IMR-90 (cell line): ENCODE measurements around the gene RAD23B. TPM values are rescaled to one million over a fixed set of nuclear protein-coding genes. Genes with fewer than 3 reads are reported as not detected.

Source experiments
- ATAC-seq: fragments of 200-7000 bp; cut with Tn5 transposase; 2 replicates; pipeline ENCODE4 v1.9.1; 2020; ENCODE audit warnings: low read depth, mild to moderate bottlenecking, moderate library complexity
- BruUV-seq: library from RNA; stranded (reverse); fragments of 400-500 nt; replicated peaks from 2 replicates; lab custom pipeline; 2021; lab: Mats Ljungman, UMichigan
- CTCF ChIA-PET: fragments of 300-600 bp; formaldehyde crosslinking; extraction: SDS; loops from one replicate; lab custom pipeline; 2021; ENCODE audit warnings: antibody characterized with exemption; lab: Yijun Ruan, JAX
- POLR2A ChIA-PET: fragments of 300-600 bp; sonication (Branson Sonifier 250); formaldehyde crosslinking; loops from one replicate; lab custom pipeline; 2022; ENCODE audit warnings: antibody characterized with exemption; ENCODE audit not compliant: unreplicated experiment; lab: Charles Lee
- DNase-seq: peaks from one replicate; pipeline ENCODE4 v3.0.0; 2013
- H2AFZ ChIP-seq: replicated peaks from 2 replicates; pipeline ENCODE3; 2013; ENCODE audit warnings: low read length, mild to moderate bottlenecking; ENCODE audit not compliant: poor library complexity
- H2AK5ac ChIP-seq: 2 replicates; pipeline ENCODE4 v1.6.1; 2013; ENCODE audit warnings: low read depth, low read length, inconsistent platforms
- H2AK9ac ChIP-seq: replicated peaks from 2 replicates; pipeline ENCODE3; 2013; ENCODE audit warnings: mild to moderate bottlenecking, low read depth, low read length, moderate library complexity; ENCODE audit not compliant: poor library complexity
- H2BK120ac ChIP-seq: 2 replicates; pipeline ENCODE4 v1.6.1; 2013; ENCODE audit warnings: low read depth, low read length, inconsistent platforms
- H2BK15ac ChIP-seq: 3 replicates; pipeline ENCODE4 v1.6.1; 2013; ENCODE audit warnings: low read depth, low read length, inconsistent platforms
- H2BK20ac ChIP-seq: 2 replicates; pipeline ENCODE4 v1.6.1; 2013; ENCODE audit warnings: low read depth, mild to moderate bottlenecking, inconsistent platforms, low read length, moderate library complexity
- H2BK5ac ChIP-seq: 2 replicates; pipeline ENCODE4 v1.6.1; 2013; ENCODE audit warnings: mild to moderate bottlenecking, low read depth, low read length, inconsistent platforms; ENCODE audit not compliant: poor library complexity, severe bottlenecking
- H3K14ac ChIP-seq: replicated peaks from 2 replicates; pipeline ENCODE4 v1.6.1; 2013; ENCODE audit warnings: low read depth, low read length, inconsistent platforms
- H3K18ac ChIP-seq: 2 replicates; pipeline ENCODE4 v1.6.1; 2013; ENCODE audit warnings: low read depth, low read length, control low read depth
- H3K23ac ChIP-seq: 2 replicates; pipeline ENCODE4 v1.6.1; 2013; ENCODE audit warnings: low read depth, low read length, inconsistent platforms
- H3K27ac ChIP-seq: 2 replicates; pipeline ENCODE4 v1.5.1; 2013; ENCODE audit warnings: mild to moderate bottlenecking, control low read depth, low read length; ENCODE audit not compliant: insufficient read depth
- H3K27me3 ChIP-seq: 2 replicates; pipeline ENCODE4 v1.6.1; 2013; ENCODE audit warnings: low read length; ENCODE audit not compliant: control insufficient read depth, insufficient read depth
- H3K36me3 ChIP-seq: 2 replicates; pipeline ENCODE4 v1.6.1; 2013; ENCODE audit warnings: low read length, mixed read lengths; ENCODE audit not compliant: control insufficient read depth, insufficient read depth
- H3K4ac ChIP-seq: 2 replicates; pipeline ENCODE4 v1.6.1; 2013; ENCODE audit warnings: low read depth, low read length, inconsistent platforms
- H3K4me1 ChIP-seq: 2 replicates; pipeline ENCODE4 v1.6.1; 2013; ENCODE audit warnings: low read length, mixed read lengths; ENCODE audit not compliant: control insufficient read depth, insufficient read depth
- H3K4me2 ChIP-seq: 2 replicates; pipeline ENCODE4 v1.6.1; 2013; ENCODE audit warnings: low read depth, mild to moderate bottlenecking, control low read depth, low read length, moderate library complexity
- H3K4me3 ChIP-seq: 2 replicates; pipeline ENCODE4 v1.5.1; 2013; ENCODE audit warnings: low read depth, mild to moderate bottlenecking, control low read depth, low read length, moderate library complexity; ENCODE audit not compliant: insufficient read depth
- H3K56ac ChIP-seq: 2 replicates; pipeline ENCODE4 v1.6.1; 2013; ENCODE audit warnings: low read length, inconsistent platforms; ENCODE audit not compliant: insufficient read depth; ENCODE audit errors: extremely low read depth
- H3K79me1 ChIP-seq, 2 experiments: 2 replicates each; pipeline ENCODE4 v1.6.1; 2013; ENCODE audit warnings: low read length in 2 of 2, inconsistent platforms in 1 of 2, low read depth in 1 of 2
- H3K9ac ChIP-seq: 2 replicates; pipeline ENCODE4 v1.6.1; 2013; ENCODE audit warnings: low read depth, low read length, control low read depth
- H3K9me1 ChIP-seq: 2 replicates; pipeline ENCODE4 v1.6.1; 2013; ENCODE audit warnings: low read length, inconsistent platforms; ENCODE audit not compliant: insufficient read depth
- H3K9me3 ChIP-seq: 2 replicates; pipeline ENCODE4 v1.6.1; 2013; ENCODE audit warnings: low read length; ENCODE audit not compliant: control insufficient read depth, insufficient read depth
- H4K20me1 ChIP-seq: 2 replicates; pipeline ENCODE4 v1.6.1; 2013; ENCODE audit warnings: low read length, inconsistent platforms; ENCODE audit not compliant: insufficient read depth
- H4K5ac ChIP-seq: 2 replicates; pipeline ENCODE4 v1.6.1; 2013; ENCODE audit warnings: mild to moderate bottlenecking, low read depth, low read length, control low read depth
- H4K8ac ChIP-seq, 2 experiments: 2 replicates each; pipeline ENCODE4 v1.6.1; 2013; ENCODE audit warnings: low read depth in 2 of 2, low read length in 2 of 2, control low read depth in 1 of 2, inconsistent platforms in 1 of 2
- H4K91ac ChIP-seq: 2 replicates; pipeline ENCODE4 v1.6.1; 2013; ENCODE audit warnings: low read depth, low read length, inconsistent platforms; ENCODE audit not compliant: insufficient read depth
- BHLHE40 ChIP-seq: fragments of 150-350 bp; IDR thresholded peaks from 2 replicates; pipeline ENCODE4 v1.6.1; 2016; ENCODE audit warnings: mild to moderate bottlenecking, low read depth, low read length
- CEBPB ChIP-seq: IDR thresholded peaks from 2 replicates; pipeline ENCODE4 v1.6.1; 2012; ENCODE audit warnings: low read depth, low read length, improper control_type of control experiment
- RAD21 ChIP-seq: IDR thresholded peaks from 2 replicates; pipeline ENCODE4 v1.6.1; 2012; ENCODE audit warnings: low read length, improper control_type of control experiment
- RCOR1 ChIP-seq: IDR thresholded peaks from 2 replicates; pipeline ENCODE4 v1.6.1; 2012; ENCODE audit warnings: mild to moderate bottlenecking, low read length, improper control_type of control experiment; ENCODE audit not compliant: insufficient replicate concordance
- WGBS, 2 experiments: methylation state at CpG; one replicate each; pipeline versions ENCODE4 v1.1.5 to v1.1.7; 2013; ENCODE audit warnings: missing lambda C conversion rate in 2 of 2; ENCODE audit not compliant: insufficient read length in 1 of 2; ENCODE audit errors: extremely low coverage in 2 of 2; 5-methylcytosine and 5-hydroxymethylcytosine counted together
- dilution Hi-C: fragments of 300-500 bp; cut with HindIII; formaldehyde crosslinking; loops from one replicate; pipeline ENCODE4 v1.14.3; 2018; ENCODE audit warnings: low sequenced_read_pairs; ENCODE audit not compliant: unreplicated experiment
- in situ Hi-C: fragments of 300-500 bp; cut with MboI; formaldehyde crosslinking; loops from 3 replicates; pipeline ENCODE4 v1.14.3; 2019; ENCODE audit warnings: low sequenced_read_pairs, inconsistent platforms, mixed read lengths
- intact Hi-C: fragments of 100-400 bp; cut with micrococcal nuclease; formaldehyde crosslinking; loops from 2 replicates; pipeline ENCODE4 v1.10.0; 2022
- polyA plus RNA-seq, 3 experiments: library from polyadenylated mRNA; depleted of rRNA; stranded (reverse); fragments of >200 nt; gene quantifications; 2 replicates each; pipeline ENCODE4 v1.2.3, GENCODE V29; 2012; ENCODE audit warnings: low replicate concordance in 1 of 3
- total RNA-seq: library from RNA; depleted of rRNA; stranded (reverse); fragments of >200 nt; gene quantifications from 2 replicates; pipeline ENCODE4 v1.2.3, GENCODE V29; 2012
- TF ChIP-seq, protein P1 (sequence below): fragments of 150-350 bp; IDR thresholded peaks from 2 replicates; pipeline ENCODE4 v1.6.1; 2017; ENCODE audit warnings: mild to moderate bottlenecking, antibody characterized with exemption, low read length, low read depth

RAD23B gene
- total and polyA plus RNA-seq, 2 of the 4 experiments (the other 2 are of a cell fraction): 126 to 148 TPM

DNA sequence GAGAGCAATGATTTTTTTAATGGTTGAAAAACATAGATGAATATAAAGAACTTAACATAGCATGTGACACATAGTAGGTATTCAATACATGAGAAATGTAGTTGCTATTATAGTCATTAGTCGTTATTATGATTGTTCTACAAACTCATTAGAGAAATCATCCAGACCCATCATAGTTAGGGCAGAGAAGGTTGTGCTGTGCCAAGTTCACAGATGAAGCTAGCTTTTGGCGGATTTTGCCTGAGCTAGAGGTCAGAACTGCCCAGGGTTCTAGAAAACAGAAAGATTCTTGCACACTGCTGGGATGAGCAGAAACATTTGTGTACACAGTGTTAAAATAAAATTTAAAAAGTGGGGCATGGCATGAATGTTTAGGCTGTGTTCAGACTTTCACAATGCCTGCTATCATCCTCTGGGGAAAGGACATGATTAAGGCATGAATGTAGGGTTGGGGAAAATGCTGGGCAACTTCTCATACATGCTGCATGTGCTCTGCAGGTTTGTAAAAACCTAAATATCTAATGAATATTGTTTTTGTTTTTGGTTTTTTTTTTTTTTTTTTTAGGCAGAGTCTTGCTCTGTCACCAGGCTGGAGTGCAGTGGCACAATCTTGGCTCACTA is 33.3 kb upstream of the RAD23B start (continued):
- TF ChIP-seq RAD21 (no peak), RCOR1 (no peak)

DNA sequence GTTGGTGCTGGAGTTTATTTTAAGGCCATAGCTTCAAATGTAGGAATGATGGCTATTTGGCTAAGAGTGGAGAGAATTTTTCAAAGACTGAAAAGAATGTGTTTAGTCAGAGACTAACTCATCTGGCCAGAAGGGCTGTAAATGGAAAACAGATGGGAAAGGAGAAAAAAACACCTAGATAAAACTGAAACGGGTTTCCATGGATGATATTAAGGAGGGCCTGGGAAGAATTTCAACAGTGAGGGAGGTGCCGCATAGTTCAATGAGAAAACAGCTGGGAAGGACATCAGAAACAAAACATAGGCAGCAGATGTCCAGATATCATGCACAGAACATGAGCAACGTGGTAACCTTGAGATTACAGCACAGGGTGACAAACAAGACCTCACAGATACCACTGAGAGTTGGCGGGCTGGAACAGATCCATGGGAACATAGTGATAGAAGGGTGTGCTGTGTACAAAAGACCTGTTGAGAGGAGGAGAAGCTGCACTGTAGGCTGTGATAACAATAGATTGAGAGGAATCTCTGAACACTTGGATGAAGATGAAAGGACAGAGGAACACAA is 31.2 kb upstream of the RAD23B start:
- H3K14ac ChIP-seq: peak overlapping the region; percentile 84
- peak overlapping the region; percentile 94 for H2BK20ac ChIP-seq
- in situ Hi-C loops: no loop called here
- peak overlapping the region; percentile 3 to 87; a peak in 3 of 4 replicates for H4K8ac ChIP-seq
- peak overlapping the region; percentile 40 for H3K18ac ChIP-seq
- peak overlapping the region; percentile 94 for H2BK120ac ChIP-seq
- peak overlapping the region; percentile 57; the same call in 1 of the 2 replicates for H3K27ac ChIP-seq
- H3K9me3 ChIP-seq: no peaks in the 10 kb centered on the region
- ChIA-PET POLR2A (interaction anchor here (0.7 kb wide), 1 partner anchor 36 kb away, joined by 8 read pairs; no protein-coding TSS in a partner anchor), CTCF (interaction anchor here (1.0 kb wide), 1 partner anchor 9 kb away, joined by 3 read pairs; no protein-coding TSS in a partner anchor)
- 0 out of 2 replicates have a peak overlapping the region, but pooled peaks have one; percentile 43 for H3K9ac ChIP-seq
- H2AK9ac ChIP-seq: peak overlapping the region; percentile 28
- H3K27me3 ChIP-seq: no peaks in the 10 kb centered on the region
- peak; percentile 73 for ATAC-seq
- WGBS, 2 experiments: 20% methylated on average over 2 of the region's 4 CpGs; no CpG with 5 or more reads in 1 of the 2 experiments
- dilution Hi-C loops: no loop called here
- no TSS peak for BruUV-seq
- peak overlapping the region; percentile 51; the same call in 1 of the 2 replicates for H3K56ac ChIP-seq
- intact Hi-C loops: loop anchor here (1.0 to 2.0 kb wide), 2 partner anchors 23 to 30 kb away; no protein-coding TSS in a partner anchor
- peak overlapping the region; percentile 95 for H2BK5ac ChIP-seq
- peak overlapping the region; percentile 86 for H3K4ac ChIP-seq
- peaks cover 10% of the 10 kb centered on the region for H3K9me1 ChIP-seq
- H3K4me3 ChIP-seq: no peak overlapping the region
- H3K79me1 ChIP-seq: peaks cover 0 to 5% of the 10 kb centered on the region in 2 experiments; a peak in 2 of 4 replicates
- H2AFZ ChIP-seq: peak overlapping the region; percentile 85
- H3K4me2 ChIP-seq: peak overlapping the region; percentile 39
- H3K23ac ChIP-seq: peak overlapping the region; percentile 72
- H2AK5ac ChIP-seq: peak overlapping the region; percentile 95
- peak; percentile 95 for DNase-seq
- H2BK15ac ChIP-seq: peak overlapping the region; percentile 19; the same call in 2 of the 3 replicates
- peaks cover 20% of the 10 kb centered on the region for H3K4me1 ChIP-seq
- peak overlapping the region; percentile 81 for H4K91ac ChIP-seq
- TF ChIP-seq BHLHE40: 0 out of 2 replicates have a peak, but pooled peaks have one; percentile 50
- TF ChIP-seq, protein P1, sequence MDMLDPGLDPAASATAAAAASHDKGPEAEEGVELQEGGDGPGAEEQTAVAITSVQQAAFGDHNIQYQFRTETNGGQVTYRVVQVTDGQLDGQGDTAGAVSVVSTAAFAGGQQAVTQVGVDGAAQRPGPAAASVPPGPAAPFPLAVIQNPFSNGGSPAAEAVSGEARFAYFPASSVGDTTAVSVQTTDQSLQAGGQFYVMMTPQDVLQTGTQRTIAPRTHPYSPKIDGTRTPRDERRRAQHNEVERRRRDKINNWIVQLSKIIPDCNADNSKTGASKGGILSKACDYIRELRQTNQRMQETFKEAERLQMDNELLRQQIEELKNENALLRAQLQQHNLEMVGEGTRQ: no peak
- peak; percentile 18; the same call in 1 of the 2 replicates for TF ChIP-seq CEBPB
- peak overlapping the region; percentile 82 for H4K5ac ChIP-seq
- no peaks in the 10 kb centered on the region for H3K36me3 ChIP-seq
- no peaks in the 10 kb centered on the region for H4K20me1 ChIP-seq
